Measurements from ENCODE around the gene DUSP19. TPM values are rescaled to one million over a fixed set of nuclear protein-coding genes. Genes with fewer than 3 reads are reported as not detected.
A peak's percentile ranks its signal among the peaks of the same experiment; 100 is the strongest.

The DUSP19 gene
- total and polyA plus RNA-seq, 2 of the 13 experiments (the other 11 are each of a cell fraction or from before 2014, with no cell fraction given), result 1.3 to 1.9 TPM

DNA sequence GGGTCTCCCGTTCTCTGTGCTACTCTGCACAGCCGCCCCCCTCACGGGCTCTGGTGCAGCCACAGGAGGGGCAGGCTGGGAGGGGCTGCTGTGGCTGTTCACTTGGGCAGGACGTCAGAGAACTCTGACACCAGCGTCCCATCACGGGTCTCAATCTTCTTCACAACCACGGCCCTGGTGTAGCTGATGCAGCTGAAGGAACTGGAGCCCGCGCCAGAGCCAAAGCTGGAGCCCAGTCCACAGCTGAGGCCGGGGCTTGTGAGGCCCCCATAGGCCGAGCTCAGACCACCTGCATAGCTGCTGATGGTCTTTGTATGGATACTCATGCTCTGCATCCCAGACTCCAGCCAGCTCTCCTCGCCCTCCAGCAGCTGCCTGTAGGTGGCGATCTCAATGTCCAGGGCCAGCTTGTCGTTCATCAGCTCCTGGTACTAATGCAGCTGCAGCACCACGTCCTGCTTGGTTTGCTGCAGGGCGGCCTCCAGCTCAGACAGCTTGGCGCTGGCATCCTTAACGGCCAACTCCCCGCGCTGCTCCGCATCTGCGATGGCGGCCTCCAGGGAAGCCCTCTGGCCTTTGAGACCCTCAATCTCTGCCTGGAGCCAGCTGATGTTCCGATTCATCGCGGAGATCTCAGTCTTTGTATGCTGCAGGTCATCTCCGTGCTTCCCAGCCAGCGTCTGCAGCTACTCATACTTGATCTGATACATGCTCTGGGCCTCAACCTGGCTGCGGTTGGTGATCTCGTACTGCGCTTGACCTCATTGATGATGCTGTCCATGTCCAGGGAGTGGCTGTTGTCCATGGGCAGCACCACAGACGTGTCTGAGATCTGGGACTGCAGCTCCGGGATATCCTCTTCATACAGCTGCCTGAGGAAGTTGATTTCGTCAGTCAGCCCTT, 7.4 kb upstream of the DUSP19 start (continued):
- no peak for TF ChIP-seq EZH2 (conservative IDR thresholded peaks at IDR 0.05; ENCODE audit: low read depth, low read length)
- TF ChIP-seq ZBTB46 (CRISPR knock-in tag; IDR thresholded peaks at IDR 0.05; ENCODE audit: borderline replicate concordance), result no peak
- TF ChIP-seq ZBTB44 (CRISPR knock-in tag; IDR thresholded peaks at IDR 0.05), result 0 out of 2 replicates have a peak, but pooled peaks have one; percentile 39
- 0 out of 2 replicates have a peak, but pooled peaks have one; percentile 71 for TF ChIP-seq ZNF672 (CRISPR knock-in tag; IDR thresholded peaks at IDR 0.05)
- TF ChIP-seq, protein P1, sequence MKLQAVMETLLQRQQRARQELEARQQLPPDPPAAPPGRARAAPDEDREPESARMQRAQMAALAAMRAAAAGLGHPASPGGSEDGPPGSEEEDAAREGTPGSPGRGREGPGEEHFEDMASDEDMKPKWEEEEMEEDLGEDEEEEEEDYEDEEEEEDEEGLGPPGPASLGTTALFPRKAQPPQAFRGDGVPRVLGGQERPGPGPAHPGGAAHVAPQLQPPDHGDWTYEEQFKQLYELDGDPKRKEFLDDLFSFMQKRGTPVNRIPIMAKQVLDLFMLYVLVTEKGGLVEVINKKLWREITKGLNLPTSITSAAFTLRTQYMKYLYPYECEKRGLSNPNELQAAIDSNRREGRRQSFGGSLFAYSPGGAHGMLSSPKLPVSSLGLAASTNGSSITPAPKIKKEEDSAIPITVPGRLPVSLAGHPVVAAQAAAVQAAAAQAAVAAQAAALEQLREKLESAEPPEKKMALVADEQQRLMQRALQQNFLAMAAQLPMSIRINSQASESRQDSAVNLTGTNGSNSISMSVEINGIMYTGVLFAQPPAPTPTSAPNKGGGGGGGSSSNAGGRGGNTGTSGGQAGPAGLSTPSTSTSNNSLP (IDR thresholded peaks at IDR 0.05; ENCODE audit: low read depth, low read length), result no peak
- TF ChIP-seq FOXK2 (IDR thresholded peaks at IDR 0.05), result no peak
- no peak for TF ChIP-seq ZFP82 (CRISPR knock-in tag; IDR thresholded peaks at IDR 0.05; ENCODE audit: borderline replicate concordance)
- no peak for TF ChIP-seq BATF2 (CRISPR knock-in tag; IDR thresholded peaks at IDR 0.05)
- no peak for TF ChIP-seq SRSF4 (IDR thresholded peaks at IDR 0.05; ENCODE audit: low read depth, low read length, poor library complexity, severe bottlenecking)
- no peak for TF ChIP-seq ZSCAN12 (CRISPR knock-in tag; IDR thresholded peaks at IDR 0.05)
- TF ChIP-seq FOXO4 (CRISPR knock-in tag; conservative IDR thresholded peaks at IDR 0.05), result no peak
- no peak for TF ChIP-seq TOPORS (CRISPR knock-in tag; IDR thresholded peaks at IDR 0.05)
- TF ChIP-seq, protein P2, sequence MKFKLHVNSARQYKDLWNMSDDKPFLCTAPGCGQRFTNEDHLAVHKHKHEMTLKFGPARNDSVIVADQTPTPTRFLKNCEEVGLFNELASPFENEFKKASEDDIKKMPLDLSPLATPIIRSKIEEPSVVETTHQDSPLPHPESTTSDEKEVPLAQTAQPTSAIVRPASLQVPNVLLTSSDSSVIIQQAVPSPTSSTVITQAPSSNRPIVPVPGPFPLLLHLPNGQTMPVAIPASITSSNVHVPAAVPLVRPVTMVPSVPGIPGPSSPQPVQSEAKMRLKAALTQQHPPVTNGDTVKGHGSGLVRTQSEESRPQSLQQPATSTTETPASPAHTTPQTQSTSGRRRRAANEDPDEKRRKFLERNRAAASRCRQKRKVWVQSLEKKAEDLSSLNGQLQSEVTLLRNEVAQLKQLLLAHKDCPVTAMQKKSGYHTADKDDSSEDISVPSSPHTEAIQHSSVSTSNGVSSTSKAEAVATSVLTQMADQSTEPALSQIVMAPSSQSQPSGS (CRISPR knock-in tag; IDR thresholded peaks at IDR 0.05), result 0 out of 2 replicates have a peak, but pooled peaks have one; percentile 46
- no peak for TF ChIP-seq ZNF83 (CRISPR knock-in tag; IDR thresholded peaks at IDR 0.05; ENCODE audit: borderline replicate concordance)
